HEK293 (cell line): Measurements from ENCODE around the gene CLIP1.

Experiments used
- KLF7 ChIP-seq: fragments of 450-650 bp; formaldehyde crosslinking; IDR thresholded peaks from 2 replicates; pipeline ENCODE4 v1.5.1; 2016; ENCODE audit warnings: missing biosample characterization, missing genetic modification characterization, borderline replicate concordance
- YY1 ChIP-seq: fragments of 450-650 bp; formaldehyde crosslinking; IDR thresholded peaks from 2 replicates; pipeline ENCODE4 v1.5.1; 2018; ENCODE audit warnings: missing biosample characterization, missing genetic modification characterization
- ZNF112 ChIP-seq: fragments of 450-650 bp; formaldehyde crosslinking; IDR thresholded peaks from 2 replicates; pipeline ENCODE4 v1.5.0; 2017; ENCODE audit warnings: missing biosample characterization, missing genetic modification characterization
- ZNF76 ChIP-seq: fragments of 450-650 bp; formaldehyde crosslinking; IDR thresholded peaks from 2 replicates; pipeline ENCODE4; 2016; ENCODE audit warnings: low read depth, missing biosample characterization, missing genetic modification characterization, borderline replicate concordance
- ZNF791 ChIP-seq: fragments of 450-650 bp; formaldehyde crosslinking; IDR thresholded peaks from 2 replicates; pipeline ENCODE4 v1.5.1; 2016; ENCODE audit warnings: missing biosample characterization, missing genetic modification characterization
- TF ChIP-seq, protein P1 (sequence below): fragments of 450-650 bp; formaldehyde crosslinking; IDR thresholded peaks from 2 replicates; pipeline ENCODE4 v1.5.1; 2016; ENCODE audit warnings: missing biosample characterization, missing genetic modification characterization
- TF ChIP-seq, protein P2 (sequence below): fragments of 450-650 bp; formaldehyde crosslinking; IDR thresholded peaks from 2 replicates; pipeline ENCODE4 v1.5.1; 2016; ENCODE audit warnings: missing biosample characterization, missing genetic modification characterization
- TF ChIP-seq, protein P3 (sequence below): fragments of 450-650 bp; formaldehyde crosslinking; IDR thresholded peaks from 2 replicates; pipeline ENCODE4 v1.5.1; 2016; ENCODE audit warnings: missing biosample characterization, missing genetic modification characterization
- TF ChIP-seq, protein P4 (sequence below): fragments of 450-650 bp; formaldehyde crosslinking; conservative IDR thresholded peaks from 2 replicates; pipeline ENCODE4 v1.5.1; 2016; ENCODE audit warnings: low read depth, missing biosample characterization, missing genetic modification characterization

DNA sequence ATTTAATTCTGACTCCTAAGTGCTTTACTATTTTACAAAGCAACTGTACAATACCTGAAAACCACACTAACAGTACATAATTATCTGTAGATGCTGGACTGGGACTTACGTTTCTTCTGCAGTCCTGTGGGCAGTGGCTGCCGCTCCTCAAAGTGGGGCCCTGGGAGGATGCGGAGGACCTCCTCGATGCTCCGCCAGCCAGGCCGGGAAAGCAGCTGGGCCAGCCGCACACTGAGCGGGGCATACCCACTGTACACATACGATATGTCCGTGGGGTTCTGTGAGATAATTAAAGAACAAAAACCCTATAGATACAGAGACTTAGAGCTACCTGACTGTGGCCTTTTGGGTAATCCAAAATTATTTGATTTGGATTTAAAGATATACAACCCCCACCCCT lies 189.8 kb downstream of the CLIP1 start:
- TF ChIP-seq, protein P1, sequence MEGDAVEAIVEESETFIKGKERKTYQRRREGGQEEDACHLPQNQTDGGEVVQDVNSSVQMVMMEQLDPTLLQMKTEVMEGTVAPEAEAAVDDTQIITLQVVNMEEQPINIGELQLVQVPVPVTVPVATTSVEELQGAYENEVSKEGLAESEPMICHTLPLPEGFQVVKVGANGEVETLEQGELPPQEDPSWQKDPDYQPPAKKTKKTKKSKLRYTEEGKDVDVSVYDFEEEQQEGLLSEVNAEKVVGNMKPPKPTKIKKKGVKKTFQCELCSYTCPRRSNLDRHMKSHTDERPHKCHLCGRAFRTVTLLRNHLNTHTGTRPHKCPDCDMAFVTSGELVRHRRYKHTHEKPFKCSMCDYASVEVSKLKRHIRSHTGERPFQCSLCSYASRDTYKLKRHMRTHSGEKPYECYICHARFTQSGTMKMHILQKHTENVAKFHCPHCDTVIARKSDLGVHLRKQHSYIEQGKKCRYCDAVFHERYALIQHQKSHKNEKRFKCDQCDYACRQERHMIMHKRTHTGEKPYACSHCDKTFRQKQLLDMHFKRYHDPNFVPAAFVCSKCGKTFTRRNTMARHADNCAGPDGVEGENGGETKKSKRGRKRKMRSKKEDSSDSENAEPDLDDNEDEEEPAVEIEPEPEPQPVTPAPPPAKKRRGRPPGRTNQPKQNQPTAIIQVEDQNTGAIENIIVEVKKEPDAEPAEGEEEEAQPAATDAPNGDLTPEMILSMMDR (tag by site-specific recombination) = no peak
- TF ChIP-seq ZNF76 (tag by site-specific recombination) = no peak
- TF ChIP-seq YY1 (tag by site-specific recombination) = no peak
- TF ChIP-seq, protein P2, sequence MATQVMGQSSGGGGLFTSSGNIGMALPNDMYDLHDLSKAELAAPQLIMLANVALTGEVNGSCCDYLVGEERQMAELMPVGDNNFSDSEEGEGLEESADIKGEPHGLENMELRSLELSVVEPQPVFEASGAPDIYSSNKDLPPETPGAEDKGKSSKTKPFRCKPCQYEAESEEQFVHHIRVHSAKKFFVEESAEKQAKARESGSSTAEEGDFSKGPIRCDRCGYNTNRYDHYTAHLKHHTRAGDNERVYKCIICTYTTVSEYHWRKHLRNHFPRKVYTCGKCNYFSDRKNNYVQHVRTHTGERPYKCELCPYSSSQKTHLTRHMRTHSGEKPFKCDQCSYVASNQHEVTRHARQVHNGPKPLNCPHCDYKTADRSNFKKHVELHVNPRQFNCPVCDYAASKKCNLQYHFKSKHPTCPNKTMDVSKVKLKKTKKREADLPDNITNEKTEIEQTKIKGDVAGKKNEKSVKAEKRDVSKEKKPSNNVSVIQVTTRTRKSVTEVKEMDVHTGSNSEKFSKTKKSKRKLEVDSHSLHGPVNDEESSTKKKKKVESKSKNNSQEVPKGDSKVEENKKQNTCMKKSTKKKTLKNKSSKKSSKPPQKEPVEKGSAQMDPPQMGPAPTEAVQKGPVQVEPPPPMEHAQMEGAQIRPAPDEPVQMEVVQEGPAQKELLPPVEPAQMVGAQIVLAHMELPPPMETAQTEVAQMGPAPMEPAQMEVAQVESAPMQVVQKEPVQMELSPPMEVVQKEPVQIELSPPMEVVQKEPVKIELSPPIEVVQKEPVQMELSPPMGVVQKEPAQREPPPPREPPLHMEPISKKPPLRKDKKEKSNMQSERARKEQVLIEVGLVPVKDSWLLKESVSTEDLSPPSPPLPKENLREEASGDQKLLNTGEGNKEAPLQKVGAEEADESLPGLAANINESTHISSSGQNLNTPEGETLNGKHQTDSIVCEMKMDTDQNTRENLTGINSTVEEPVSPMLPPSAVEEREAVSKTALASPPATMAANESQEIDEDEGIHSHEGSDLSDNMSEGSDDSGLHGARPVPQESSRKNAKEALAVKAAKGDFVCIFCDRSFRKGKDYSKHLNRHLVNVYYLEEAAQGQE (tag by site-specific recombination) = no peak
- TF ChIP-seq, protein P3, sequence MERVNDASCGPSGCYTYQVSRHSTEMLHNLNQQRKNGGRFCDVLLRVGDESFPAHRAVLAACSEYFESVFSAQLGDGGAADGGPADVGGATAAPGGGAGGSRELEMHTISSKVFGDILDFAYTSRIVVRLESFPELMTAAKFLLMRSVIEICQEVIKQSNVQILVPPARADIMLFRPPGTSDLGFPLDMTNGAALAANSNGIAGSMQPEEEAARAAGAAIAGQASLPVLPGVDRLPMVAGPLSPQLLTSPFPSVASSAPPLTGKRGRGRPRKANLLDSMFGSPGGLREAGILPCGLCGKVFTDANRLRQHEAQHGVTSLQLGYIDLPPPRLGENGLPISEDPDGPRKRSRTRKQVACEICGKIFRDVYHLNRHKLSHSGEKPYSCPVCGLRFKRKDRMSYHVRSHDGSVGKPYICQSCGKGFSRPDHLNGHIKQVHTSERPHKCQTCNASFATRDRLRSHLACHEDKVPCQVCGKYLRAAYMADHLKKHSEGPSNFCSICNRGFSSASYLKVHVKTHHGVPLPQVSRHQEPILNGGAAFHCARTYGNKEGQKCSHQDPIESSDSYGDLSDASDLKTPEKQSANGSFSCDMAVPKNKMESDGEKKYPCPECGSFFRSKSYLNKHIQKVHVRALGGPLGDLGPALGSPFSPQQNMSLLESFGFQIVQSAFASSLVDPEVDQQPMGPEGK = no peak
- TF ChIP-seq ZNF112 (tag by site-specific recombination) = no peak
- TF ChIP-seq, protein P4, sequence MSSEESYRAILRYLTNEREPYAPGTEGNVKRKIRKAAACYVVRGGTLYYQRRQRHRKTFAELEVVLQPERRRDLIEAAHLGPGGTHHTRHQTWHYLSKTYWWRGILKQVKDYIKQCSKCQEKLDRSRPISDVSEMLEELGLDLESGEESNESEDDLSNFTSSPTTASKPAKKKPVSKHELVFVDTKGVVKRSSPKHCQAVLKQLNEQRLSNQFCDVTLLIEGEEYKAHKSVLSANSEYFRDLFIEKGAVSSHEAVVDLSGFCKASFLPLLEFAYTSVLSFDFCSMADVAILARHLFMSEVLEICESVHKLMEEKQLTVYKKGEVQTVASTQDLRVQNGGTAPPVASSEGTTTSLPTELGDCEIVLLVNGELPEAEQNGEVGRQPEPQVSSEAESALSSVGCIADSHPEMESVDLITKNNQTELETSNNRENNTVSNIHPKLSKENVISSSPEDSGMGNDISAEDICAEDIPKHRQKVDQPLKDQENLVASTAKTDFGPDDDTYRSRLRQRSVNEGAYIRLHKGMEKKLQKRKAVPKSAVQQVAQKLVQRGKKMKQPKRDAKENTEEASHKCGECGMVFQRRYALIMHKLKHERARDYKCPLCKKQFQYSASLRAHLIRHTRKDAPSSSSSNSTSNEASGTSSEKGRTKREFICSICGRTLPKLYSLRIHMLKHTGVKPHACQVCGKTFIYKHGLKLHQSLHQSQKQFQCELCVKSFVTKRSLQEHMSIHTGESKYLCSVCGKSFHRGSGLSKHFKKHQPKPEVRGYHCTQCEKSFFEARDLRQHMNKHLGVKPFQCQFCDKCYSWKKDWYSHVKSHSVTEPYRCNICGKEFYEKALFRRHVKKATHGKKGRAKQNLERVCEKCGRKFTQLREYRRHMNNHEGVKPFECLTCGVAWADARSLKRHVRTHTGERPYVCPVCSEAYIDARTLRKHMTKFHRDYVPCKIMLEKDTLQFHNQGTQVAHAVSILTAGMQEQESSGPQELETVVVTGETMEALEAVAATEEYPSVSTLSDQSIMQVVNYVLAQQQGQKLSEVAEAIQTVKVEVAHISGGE (tag by site-specific recombination) = no peak
- no peak for TF ChIP-seq KLF7 (tag by site-specific recombination)
- TF ChIP-seq ZNF791 (tag by site-specific recombination) = no peak
